PFSK-1 (cell line): Measurements from ENCODE around the gene KCNJ6.

ENCODE experiments used
- FOXP2 ChIP-seq: optimal IDR thresholded peaks from 2 replicates; pipeline ENCODE3; 2011; ENCODE audit warnings: borderline replicate concordance, control low read depth, inconsistent platforms; ENCODE audit not compliant: insufficient read depth; ENCODE audit errors: extremely low read length, extremely low read depth
- POLR2AphosphoS5 ChIP-seq: IDR thresholded peaks from 2 replicates; pipeline ENCODE4 v1.6.1; 2012; ENCODE audit warnings: low read depth, mild to moderate bottlenecking, control low read depth, low read length, moderate library complexity
- SIN3A ChIP-seq: IDR thresholded peaks from 2 replicates; pipeline ENCODE4 v1.6.1; 2012; ENCODE audit warnings: mild to moderate bottlenecking, low read length, moderate library complexity, borderline replicate concordance; ENCODE audit not compliant: insufficient read depth
- TAF1 ChIP-seq: IDR thresholded peaks from 2 replicates; pipeline ENCODE4 v1.6.1; 2012; ENCODE audit warnings: low read length, control low read depth, borderline replicate concordance; ENCODE audit not compliant: insufficient read depth
- TF ChIP-seq, protein P1 (sequence below), 2 experiments: IDR thresholded peaks; 2 replicates each; pipeline versions ENCODE4 v1.6.1 to v1.8.0; 2011 to 2012; ENCODE audit warnings: low read depth in 2 of 2, low read length in 2 of 2, control low read depth in 1 of 2, inconsistent platforms in 1 of 2, mild to moderate bottlenecking in 1 of 2, moderate library complexity in 1 of 2; ENCODE audit not compliant: insufficient read depth in 1 of 2

DNA sequence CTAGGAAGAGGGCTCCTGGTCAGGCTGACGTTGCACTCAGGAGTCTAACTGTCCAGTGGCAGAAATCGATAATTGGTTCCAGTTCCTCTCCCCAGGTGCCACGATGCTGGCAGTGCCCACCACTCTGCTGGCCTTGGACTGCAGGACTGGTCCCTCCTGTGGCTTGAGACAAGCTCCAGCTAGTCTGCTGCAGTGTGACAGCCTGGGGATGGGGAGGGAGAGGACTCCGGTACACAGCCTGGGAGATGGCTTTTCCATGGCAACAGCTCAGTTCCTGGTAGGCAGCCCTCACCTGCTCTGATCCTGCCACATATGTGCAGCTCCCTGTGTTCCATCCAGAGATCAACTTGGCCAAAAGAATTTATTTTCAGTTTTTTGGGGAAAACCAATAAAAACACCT is 239.3 kb downstream of the KCNJ6 start:
- no peak for TF ChIP-seq POLR2AphosphoS5
- no peak for TF ChIP-seq FOXP2
- TF ChIP-seq TAF1 = no peak
- no peak for TF ChIP-seq SIN3A
- TF ChIP-seq, protein P1, sequence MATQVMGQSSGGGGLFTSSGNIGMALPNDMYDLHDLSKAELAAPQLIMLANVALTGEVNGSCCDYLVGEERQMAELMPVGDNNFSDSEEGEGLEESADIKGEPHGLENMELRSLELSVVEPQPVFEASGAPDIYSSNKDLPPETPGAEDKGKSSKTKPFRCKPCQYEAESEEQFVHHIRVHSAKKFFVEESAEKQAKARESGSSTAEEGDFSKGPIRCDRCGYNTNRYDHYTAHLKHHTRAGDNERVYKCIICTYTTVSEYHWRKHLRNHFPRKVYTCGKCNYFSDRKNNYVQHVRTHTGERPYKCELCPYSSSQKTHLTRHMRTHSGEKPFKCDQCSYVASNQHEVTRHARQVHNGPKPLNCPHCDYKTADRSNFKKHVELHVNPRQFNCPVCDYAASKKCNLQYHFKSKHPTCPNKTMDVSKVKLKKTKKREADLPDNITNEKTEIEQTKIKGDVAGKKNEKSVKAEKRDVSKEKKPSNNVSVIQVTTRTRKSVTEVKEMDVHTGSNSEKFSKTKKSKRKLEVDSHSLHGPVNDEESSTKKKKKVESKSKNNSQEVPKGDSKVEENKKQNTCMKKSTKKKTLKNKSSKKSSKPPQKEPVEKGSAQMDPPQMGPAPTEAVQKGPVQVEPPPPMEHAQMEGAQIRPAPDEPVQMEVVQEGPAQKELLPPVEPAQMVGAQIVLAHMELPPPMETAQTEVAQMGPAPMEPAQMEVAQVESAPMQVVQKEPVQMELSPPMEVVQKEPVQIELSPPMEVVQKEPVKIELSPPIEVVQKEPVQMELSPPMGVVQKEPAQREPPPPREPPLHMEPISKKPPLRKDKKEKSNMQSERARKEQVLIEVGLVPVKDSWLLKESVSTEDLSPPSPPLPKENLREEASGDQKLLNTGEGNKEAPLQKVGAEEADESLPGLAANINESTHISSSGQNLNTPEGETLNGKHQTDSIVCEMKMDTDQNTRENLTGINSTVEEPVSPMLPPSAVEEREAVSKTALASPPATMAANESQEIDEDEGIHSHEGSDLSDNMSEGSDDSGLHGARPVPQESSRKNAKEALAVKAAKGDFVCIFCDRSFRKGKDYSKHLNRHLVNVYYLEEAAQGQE (IDR thresholded peaks at IDR 0.05; ENCODE audit: insufficient read depth in 1 of 2, low read depth in 2 of 2, low read length in 2 of 2) = no peak
